ENCODE data around the gene CTAG1B.
"Not testable (repeated sequence)": the region's sequence is repeated elsewhere in the genome, so short reads cannot be mapped to it uniquely, and the experiment has no call there.

Gene CTAG1B

DNA sequence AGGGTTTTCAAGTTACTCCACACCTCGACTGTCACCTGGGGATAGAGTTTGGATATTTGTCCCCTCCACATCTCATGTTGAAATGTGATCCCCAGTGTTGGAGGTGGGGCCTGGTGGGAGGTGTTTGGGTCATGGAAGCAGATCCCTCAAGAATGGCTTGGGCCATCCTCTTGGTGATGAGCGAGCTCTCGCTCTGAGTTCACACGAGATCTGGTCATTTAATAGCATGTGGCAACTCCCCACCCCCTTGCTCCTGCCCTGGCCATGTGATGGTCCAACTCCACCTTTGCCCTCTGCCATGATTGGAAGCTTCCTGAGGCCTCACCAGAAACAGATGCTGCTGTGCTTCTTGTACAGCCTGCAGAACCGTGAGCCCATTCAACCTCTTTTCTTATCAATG is 25.9 kb downstream of the CTAG1B start:
- DNase-seq (ENCODE audit: extremely low read depth, low read depth), result no peak
- TF ChIP-seq, protein P1, sequence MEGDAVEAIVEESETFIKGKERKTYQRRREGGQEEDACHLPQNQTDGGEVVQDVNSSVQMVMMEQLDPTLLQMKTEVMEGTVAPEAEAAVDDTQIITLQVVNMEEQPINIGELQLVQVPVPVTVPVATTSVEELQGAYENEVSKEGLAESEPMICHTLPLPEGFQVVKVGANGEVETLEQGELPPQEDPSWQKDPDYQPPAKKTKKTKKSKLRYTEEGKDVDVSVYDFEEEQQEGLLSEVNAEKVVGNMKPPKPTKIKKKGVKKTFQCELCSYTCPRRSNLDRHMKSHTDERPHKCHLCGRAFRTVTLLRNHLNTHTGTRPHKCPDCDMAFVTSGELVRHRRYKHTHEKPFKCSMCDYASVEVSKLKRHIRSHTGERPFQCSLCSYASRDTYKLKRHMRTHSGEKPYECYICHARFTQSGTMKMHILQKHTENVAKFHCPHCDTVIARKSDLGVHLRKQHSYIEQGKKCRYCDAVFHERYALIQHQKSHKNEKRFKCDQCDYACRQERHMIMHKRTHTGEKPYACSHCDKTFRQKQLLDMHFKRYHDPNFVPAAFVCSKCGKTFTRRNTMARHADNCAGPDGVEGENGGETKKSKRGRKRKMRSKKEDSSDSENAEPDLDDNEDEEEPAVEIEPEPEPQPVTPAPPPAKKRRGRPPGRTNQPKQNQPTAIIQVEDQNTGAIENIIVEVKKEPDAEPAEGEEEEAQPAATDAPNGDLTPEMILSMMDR (IDR thresholded peaks at IDR 0.05; ENCODE audit: low read depth, low read length, missing control alignments), result no peak

DNA sequence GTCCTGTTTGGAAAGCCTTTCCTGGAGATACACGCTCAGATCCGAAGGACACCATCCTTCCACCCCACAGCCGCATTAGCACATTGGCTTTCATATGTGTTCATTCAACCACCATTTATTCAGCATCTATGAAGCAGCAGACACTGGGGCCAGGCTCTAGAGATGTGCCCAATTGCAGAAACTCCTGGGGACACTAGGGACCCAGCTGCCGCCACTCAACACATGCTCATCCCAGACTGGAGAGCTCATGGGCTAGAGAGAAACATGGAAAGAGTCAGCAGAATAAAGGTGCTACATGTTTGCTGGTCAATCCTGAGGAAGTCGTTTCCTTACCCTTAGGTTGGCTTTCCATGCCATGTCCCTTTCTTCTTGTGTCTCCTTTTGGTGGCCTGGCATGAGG is 26.6 kb downstream of the CTAG1B start:
- no peak for DNase-seq (ENCODE audit: extremely low read depth, low read depth)
- TF ChIP-seq, protein P1 (IDR thresholded peaks at IDR 0.05; ENCODE audit: low read depth, low read length, missing control alignments), result no peak
- no peak overlapping the region for H3K4me3 ChIP-seq (replicated peaks; ENCODE audit: low read depth, low read length)

More for the DNA sequence above, 25.9 kb downstream of the CTAG1B start:
- H3K4me3 ChIP-seq (replicated peaks; ENCODE audit: low read depth, low read length), result no peak overlapping the region

DNA sequence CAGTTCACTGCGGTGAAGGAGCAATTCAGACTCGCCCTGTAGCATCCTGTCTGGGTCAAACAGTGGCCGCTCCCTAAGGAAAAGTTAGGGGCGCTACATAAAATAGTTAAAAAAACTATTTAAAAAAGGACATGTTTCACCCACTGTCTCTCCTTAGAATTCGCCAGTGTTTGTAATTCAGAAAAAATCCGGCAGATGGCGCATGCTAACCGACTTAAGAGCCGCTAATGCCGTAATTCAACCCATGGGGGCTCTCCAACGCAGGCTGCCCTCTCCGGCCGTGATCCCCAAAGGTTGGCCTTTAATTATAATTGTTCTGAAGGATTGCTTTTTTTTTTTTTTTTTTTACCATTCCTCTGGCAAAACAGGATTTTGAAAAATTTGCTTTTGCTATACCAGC is 28.7 kb downstream of the CTAG1B start:
- H3K4me3 ChIP-seq (replicated peaks; ENCODE audit: low read depth, low read length); DNase-seq (ENCODE audit: extremely low read depth, low read depth): not testable (repeated sequence)

DNA sequence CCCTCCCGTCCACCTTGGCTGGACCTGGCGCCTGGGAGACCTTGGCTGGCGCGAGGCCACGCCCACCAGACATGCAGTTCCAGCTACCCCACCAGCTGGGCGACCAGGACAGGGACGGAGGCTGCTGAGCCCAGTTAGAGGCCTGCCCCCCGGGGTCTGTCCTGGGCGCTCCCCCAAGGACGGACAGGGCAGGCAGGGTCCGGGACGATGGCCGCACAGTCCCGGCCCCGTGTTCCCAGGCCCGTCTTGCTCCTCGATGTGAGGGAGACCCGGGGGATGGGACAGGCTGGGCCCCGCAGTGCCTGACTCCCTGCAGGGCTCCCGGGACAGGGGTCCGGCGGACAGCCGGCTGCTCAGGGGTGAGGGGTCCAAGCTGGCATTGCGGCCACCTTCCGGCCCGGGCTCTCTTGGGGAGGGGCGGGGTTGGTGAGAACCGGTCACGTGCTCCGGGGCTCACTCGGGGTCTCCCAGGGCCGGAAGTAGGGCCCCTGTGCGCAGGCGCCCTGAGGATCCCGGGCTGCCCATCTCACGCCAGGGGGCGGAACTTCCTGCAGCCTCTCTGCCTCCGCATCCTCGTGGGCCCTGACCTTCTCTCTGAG is 34.4 kb downstream of the CTAG1B start, which contains the start of gene CTAG1A:
Gene CTAG1A, plus strand, starts transcription at position 549 of the 599 bp plus-strand sequence. CDS start 74 bp downstream, outside the sequence.
- H3K4me3 ChIP-seq (replicated peaks; ENCODE audit: low read depth, low read length); DNase-seq (ENCODE audit: extremely low read depth, low read depth): not testable (repeated sequence)

DNA sequence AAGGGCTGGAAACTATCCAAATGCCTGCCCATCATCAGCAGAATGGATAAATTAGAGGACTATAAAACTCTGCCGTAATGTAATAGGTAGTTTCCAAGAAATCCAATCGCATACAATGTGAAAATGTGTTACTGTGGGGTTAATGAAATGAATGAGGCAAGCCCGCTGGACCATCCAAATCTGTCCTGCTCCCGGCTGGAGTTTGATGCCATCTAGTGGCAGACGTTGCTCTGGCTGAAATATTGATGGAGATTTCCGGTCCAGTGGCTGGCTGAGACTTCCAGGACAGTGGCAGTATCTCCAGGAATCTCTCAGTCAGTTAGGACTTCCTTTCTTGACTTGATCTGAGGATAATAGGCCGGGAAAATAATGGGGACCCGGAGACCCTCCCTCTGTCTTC is 36.1 kb downstream of the CTAG1B start:
- DNase-seq (ENCODE audit: extremely low read depth, low read depth); H3K4me3 ChIP-seq (replicated peaks; ENCODE audit: low read depth, low read length): not testable (repeated sequence)

DNA sequence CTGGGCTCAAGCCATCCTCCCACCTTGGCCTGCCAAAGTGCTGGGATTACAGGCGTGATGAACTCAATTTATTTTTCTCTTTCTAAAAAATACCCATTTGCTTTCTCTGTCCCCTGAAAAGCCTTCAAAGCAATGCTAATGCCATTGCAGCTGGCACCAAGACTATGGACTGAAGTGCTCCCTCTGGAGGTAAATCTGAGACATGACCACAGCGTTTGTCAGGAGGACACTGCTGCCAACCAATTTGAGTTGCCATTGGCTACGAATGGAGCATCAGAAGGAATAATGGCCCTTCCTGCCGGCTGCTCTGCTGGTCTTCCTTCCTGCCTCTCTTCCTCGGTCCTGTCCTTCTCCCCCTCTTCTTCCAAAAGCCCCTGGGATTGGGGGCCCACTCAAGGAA is 44.0 kb downstream of the CTAG1B start:
- not testable (repeated sequence) for DNase-seq (ENCODE audit: extremely low read depth, low read depth); H3K4me3 ChIP-seq (replicated peaks; ENCODE audit: low read depth, low read length)

DNA sequence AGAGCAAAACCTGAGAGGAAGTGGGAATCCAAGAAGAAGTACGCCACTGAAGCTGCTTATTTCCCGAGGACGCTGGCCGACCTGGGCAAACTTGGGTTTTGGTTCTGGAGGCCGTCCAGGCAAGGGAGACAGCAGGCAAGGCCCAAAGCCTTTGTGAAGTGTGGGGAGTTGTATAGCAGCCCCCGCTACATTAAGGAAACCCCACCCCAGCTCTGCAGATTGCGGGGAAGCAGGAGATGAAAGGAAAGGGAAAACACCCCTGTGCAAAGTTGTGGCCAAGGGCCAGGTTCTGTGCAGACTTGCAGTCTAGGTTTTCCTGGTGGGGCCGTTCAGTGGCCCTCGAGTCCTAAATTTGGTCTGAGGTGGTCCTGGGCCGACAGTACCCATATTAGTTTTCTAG is 46.0 kb downstream of the CTAG1B start:
- not testable (repeated sequence) for DNase-seq (ENCODE audit: extremely low read depth, low read depth); H3K4me3 ChIP-seq (replicated peaks; ENCODE audit: low read depth, low read length)

DNA sequence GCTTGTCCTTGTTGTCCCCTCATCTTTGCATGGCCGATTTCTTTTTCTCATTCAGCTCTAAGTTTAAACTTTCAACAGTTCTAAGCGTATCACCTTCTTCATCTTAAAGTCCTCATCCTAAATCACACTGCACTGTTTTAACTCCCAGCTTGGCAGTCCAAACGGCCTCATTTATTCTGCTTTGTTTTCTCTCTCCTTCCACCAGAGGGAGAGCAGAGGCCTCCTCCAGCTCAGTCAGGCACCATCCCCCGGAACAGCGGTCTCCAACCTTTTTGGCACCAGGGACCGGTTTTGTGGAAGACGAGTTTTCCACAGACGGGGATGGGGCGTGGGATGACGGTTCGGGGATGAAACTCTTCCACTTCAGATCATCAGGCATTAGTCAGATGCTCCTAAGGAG is 48.7 kb downstream of the CTAG1B start:
- DNase-seq (ENCODE audit: extremely low read depth, low read depth); H3K4me3 ChIP-seq (replicated peaks; ENCODE audit: low read depth, low read length): not testable (repeated sequence)

Data from HFF-Myc (cell line).